ENCODE results near the gene CFI.

- TF ChIP-seq POLR2A (IDR thresholded peaks at IDR 0.05) (no peak), CTCF (IDR thresholded peaks at IDR 0.05) (no peak), POLR2AphosphoS5 (IDR thresholded peaks at IDR 0.05) (no peak)
Measured at GRCh38 chr4:109733728-109734127, 68.1 kb downstream of the CFI start.
